Subcutaneous adipose tissue (tissue), 4 donors: Measurements from ENCODE around the gene OST4. TPM values are rescaled to one million over a fixed set of nuclear protein-coding genes. Genes with fewer than 3 reads are reported as not detected.

Source experiments
- total RNA-seq, 4 donors: library from RNA; depleted of rRNA; stranded (reverse); fragments of >200 nt; gene quantifications; one replicate each; pipeline ENCODE4 v1.1.0, GENCODE V29; 2016
- TF ChIP-seq, protein P1 (sequence below): fragments of 450-650 bp; IDR thresholded peaks from one replicate; pipeline ENCODE4 v1.5.1; 2016; ENCODE audit warnings: low read depth, mild to moderate bottlenecking, control low read depth, antibody characterized with exemption, moderate library complexity

The OST4 gene
- total RNA-seq, 4 donors from 2014 or later: 207 to 425 (median 263) TPM

DNA sequence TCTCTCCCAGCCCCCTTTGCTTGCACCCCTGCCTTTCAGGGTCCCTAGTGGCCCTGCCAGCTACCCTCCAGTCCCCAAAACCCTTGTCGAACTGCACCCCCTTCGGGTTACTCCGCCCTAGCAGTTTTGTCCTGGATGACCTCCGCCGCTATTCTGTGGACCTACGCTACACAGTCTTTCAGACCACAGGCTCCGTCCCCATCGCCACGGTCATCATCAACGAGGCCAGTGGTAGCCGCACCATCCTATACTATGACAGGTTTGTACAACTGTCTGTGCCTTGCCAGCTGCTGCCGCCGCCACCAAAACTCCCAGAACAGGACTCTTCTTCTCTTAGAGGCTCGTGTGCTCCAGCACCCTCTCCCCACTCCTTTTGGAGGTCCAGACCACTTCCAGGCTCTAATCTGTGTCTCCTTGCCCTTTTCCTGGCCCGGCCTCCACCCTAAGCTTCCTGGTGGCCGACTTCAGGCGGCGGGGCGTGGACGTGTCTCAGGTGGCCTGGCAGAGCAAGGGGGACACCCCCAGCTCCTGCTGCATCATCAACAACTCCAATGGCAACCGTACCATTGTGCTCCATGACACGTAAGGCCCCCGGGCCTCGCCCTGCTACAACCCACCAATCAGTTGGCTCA, 23.0 kb upstream of the OST4 start:
- TF ChIP-seq, protein P1, sequence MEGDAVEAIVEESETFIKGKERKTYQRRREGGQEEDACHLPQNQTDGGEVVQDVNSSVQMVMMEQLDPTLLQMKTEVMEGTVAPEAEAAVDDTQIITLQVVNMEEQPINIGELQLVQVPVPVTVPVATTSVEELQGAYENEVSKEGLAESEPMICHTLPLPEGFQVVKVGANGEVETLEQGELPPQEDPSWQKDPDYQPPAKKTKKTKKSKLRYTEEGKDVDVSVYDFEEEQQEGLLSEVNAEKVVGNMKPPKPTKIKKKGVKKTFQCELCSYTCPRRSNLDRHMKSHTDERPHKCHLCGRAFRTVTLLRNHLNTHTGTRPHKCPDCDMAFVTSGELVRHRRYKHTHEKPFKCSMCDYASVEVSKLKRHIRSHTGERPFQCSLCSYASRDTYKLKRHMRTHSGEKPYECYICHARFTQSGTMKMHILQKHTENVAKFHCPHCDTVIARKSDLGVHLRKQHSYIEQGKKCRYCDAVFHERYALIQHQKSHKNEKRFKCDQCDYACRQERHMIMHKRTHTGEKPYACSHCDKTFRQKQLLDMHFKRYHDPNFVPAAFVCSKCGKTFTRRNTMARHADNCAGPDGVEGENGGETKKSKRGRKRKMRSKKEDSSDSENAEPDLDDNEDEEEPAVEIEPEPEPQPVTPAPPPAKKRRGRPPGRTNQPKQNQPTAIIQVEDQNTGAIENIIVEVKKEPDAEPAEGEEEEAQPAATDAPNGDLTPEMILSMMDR: no peak

DNA sequence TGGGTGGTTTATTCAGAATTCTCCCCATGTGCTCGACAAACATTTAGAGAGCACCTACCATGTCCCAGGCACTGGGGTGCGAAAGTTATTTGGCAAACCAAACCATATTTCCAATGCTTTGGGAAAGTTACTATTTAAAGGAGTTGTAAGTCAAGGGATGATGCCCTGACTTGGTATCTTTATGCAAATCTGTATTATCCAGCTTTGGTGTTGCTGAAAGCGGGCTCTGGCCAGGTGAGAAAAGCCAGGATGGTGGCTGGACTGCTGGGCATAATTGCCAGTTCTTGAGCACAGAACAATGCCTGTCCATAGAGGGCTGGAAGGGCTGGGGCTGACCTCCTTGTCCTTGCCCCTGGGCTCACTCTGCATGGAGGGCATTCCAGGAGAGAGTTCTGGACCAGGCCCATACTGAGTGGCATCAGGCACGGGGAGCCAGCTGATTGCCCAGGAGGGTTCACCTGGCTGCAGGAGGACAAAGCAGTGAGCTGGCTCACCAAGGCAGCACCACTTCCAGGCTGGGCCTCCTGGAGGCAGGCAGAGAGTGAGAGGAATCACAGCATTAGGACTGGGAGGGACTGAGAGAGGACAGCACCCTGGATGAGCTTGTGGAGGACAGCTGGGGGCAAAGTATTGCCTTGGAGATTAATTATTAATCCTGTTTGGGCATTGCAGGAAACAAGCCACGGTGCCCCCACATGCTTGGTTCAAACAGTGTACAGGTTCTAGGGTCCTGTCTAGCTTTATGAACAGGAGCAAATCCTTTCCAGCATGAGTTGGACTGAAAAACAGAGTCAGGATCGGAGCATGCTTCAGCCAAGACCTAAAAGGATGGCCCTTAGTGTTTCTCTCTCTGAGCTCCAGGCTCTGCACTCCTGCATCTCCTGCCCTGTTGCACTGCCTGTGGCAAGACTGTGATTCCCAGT, 22.2 kb upstream of the OST4 start:
- TF ChIP-seq, protein P1: no peak

DNA sequence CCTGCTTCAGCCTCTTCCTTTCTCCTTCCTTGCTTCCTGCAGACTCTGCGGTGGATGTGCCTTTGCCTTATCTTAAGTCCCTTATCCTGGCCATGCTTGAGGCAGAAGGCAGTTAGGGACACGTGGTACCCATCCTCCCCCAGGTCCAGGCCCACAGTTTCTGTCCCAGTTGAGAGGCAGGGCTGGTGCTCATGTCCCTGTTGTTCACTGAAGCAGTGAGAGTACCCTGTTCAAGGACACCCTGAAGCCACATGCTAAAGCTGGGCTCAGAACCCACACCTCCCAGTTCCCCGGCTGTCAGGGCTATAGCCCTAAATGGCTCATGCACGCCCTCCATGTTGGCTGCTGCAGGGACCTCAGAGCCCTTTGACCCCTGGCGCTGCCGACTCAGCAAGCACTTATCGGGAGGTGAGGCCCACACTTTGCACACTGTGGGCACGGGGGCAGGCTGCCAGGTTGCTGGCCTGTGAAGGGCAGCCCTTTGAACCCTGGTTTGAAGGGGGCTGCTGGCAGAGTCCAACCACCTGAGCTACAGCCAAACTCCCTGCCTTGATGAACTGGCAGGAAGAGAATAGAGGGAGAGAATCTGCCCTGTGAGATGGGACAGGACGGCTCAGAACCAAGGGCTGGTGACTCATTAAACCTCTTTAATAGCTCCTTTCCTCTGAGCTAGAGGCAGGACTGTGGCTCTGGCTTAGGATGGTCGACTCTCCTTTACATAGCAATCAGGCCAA, 21.4 kb upstream of the OST4 start:
- TF ChIP-seq, protein P1: no peak

DNA sequence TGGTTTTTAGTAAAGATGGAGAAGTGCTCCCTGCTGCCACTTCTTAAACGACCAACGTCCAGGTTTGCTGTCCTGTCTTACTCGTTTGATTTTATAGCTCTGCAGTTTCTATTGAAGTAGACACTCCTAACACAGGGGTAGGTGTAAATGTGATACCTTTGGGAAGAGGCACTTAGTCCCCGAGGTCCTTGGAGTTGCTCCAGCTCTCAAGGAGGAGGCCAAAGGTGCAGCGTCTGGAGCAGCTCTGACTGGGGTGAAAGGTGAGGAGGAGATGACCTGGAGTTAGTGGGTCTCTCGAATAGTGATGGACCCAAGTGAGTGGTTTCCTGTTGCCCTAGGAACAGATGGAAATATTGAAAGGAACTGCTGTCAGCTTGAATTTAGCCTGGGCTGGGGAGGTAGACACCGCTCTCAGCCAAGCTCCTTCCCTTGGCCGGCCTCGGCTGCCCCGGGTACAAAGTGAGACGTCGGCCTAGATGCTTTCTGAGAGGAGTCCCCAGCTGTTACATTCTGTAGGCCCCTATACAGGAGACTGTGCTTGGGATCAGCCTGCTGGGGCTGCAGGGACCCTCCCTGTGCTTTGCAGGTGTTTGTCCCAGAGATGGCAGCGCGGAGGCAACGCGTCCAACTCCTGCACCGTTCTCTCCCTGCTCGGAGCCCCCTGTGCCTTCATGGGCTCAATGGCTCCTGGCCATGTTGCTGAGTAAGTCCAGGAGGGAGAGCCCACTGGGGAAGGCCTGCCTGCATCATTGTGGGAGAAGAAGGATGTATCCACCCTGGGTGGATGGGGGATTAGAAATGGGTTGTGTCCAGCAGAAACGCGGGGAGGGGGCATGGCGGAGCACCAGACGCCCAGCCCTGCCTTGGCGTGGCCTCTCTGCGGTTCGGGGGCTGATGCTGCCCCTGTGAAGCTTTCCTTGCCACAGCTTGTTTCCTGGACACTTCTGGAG, 20.6 kb upstream of the OST4 start:
- TF ChIP-seq, protein P1: no peak

DNA sequence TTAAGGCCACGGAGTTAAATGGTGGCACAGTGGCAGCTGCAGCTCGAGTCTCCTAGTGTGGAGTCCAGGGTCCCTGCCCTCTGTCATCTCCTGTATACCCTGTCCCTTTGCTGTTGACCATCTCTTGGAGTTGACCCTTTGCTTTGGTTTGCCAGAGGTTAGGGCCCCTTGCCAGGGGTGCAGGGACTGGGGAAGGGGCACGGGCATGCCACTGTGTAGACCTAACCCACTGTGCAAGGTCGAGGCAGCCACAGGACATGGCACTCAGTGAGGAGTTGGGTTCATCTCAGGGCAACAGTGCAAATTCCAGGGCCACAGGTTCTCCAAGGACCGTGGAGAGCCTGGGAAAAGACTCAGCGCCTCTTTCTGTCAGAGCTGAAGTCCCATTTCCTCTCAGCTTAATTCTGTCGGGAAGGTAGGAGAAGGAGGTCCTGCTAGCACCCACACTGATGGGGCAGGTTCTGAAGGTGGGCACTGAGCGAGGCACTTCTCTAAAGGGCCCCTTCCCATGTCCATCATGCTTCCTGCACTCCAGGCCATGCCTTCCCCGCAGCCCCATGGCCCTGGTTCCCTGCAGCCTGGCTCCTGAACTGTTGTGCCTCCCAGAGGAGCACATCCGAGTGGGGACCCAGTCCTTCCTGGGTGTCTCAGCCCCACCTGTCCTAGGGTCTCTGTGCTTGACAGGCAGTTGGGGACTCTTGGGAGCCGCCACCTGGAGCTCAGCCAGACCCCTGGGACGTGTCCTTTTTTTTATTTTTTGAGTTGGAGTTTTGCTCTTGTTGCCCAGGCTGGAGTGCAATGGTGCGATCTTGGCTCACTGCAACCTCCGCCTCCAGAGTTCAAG, 17.9 kb upstream of the OST4 start:
- TF ChIP-seq, protein P1: no peak

DNA sequence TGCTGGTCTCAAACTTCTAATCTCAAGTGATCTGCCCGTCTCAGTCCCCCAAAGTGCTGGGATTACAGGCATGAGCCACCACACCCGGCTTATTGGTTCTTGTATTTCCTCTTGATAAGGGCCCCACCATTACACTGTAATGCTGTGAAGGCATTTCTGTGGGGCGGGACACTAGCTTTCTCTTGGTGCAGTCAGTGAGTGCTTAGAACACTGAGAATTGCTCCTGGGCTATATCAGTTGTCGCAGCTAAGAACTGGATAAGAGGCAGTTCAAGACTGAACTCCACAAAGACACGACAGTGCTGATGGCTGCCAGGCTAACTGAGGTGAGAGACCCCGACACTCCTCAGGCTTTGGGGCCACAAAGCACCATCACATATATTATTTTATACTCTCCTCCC, 17.2 kb upstream of the OST4 start:
- TF ChIP-seq, protein P1: no peak
